Body of pancreas (tissue), 4 donors: ENCODE measurements around the gene MRPL51.

Experiments used
- POLR2A ChIP-seq, 3 donors: fragments of 450-650 bp; IDR thresholded peaks; one replicate each; pipeline ENCODE4 v1.6.1; 2016; ENCODE audit warnings: antibody characterized with exemption in 3 of 3, mild to moderate bottlenecking in 2 of 3
- TF ChIP-seq, protein P1 (sequence below), 7 experiments: fragments of 450-650 bp in 4 of 7; fragments of 200-600 bp in 3 of 7; sonication (generic) in 3 of 7; IDR thresholded peaks; one replicate each; pipeline ENCODE4 v1.5.1; 2016 to 2019; ENCODE audit warnings: antibody characterized with exemption in 7 of 7

DNA sequence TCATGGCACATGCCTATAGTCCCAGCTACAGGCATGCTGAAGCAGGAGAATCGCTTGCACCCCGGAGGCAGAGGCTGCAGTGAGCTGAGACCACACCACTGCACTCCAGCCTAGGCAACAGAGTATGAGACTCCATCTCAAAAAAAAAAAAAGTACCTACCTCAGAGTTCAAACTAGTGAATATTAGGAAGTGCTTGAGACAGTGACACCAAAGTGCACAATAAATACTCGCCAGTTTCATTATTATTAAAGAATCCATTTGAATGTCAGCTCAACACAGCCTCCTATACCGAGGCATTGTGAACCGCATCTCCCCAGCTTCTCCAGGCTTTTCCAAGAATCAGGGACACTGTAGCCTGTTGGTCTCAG is 46.2 kb upstream of the MRPL51 start:
- TF ChIP-seq, protein P1, sequence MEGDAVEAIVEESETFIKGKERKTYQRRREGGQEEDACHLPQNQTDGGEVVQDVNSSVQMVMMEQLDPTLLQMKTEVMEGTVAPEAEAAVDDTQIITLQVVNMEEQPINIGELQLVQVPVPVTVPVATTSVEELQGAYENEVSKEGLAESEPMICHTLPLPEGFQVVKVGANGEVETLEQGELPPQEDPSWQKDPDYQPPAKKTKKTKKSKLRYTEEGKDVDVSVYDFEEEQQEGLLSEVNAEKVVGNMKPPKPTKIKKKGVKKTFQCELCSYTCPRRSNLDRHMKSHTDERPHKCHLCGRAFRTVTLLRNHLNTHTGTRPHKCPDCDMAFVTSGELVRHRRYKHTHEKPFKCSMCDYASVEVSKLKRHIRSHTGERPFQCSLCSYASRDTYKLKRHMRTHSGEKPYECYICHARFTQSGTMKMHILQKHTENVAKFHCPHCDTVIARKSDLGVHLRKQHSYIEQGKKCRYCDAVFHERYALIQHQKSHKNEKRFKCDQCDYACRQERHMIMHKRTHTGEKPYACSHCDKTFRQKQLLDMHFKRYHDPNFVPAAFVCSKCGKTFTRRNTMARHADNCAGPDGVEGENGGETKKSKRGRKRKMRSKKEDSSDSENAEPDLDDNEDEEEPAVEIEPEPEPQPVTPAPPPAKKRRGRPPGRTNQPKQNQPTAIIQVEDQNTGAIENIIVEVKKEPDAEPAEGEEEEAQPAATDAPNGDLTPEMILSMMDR (IDR thresholded peaks at IDR 0.05) = no peak
- no peak for TF ChIP-seq POLR2A (IDR thresholded peaks at IDR 0.05)
